IMR-90 (cell line): ENCODE results near the gene TRAPPC5.

ENCODE experiments used
- BHLHE40 ChIP-seq: fragments of 150-350 bp; IDR thresholded peaks from 2 replicates; pipeline ENCODE4 v1.6.1; 2016; ENCODE audit warnings: mild to moderate bottlenecking, low read depth, low read length
- CEBPB ChIP-seq: IDR thresholded peaks from 2 replicates; pipeline ENCODE4 v1.6.1; 2012; ENCODE audit warnings: low read depth, low read length, improper control_type of control experiment
- FOS ChIP-seq: fragments of 150-350 bp; IDR thresholded peaks from 2 replicates; pipeline ENCODE4 v1.6.1; 2016; ENCODE audit warnings: low read depth, low read length
- MAFK ChIP-seq: IDR thresholded peaks from 2 replicates; pipeline ENCODE4 v1.6.1; 2012; ENCODE audit warnings: low read depth, low read length, improper control_type of control experiment
- MAZ ChIP-seq: IDR thresholded peaks from 2 replicates; pipeline ENCODE4 v1.6.1; 2012; ENCODE audit warnings: low read depth, mild to moderate bottlenecking, low read length, improper control_type of control experiment, moderate library complexity, borderline replicate concordance
- MXI1 ChIP-seq: IDR thresholded peaks from 2 replicates; pipeline ENCODE4 v1.6.1; 2012; ENCODE audit warnings: low read depth, mild to moderate bottlenecking, low read length, moderate library complexity, borderline replicate concordance
- NFE2L2 ChIP-seq: fragments of 150-350 bp; IDR thresholded peaks from 2 replicates; pipeline ENCODE4 v1.6.1; 2016; ENCODE audit warnings: low read depth, mild to moderate bottlenecking, low read length
- POLR2A ChIP-seq: IDR thresholded peaks from 2 replicates; pipeline ENCODE4 v1.6.1; 2012; ENCODE audit warnings: mild to moderate bottlenecking, low read depth, low read length
- RAD21 ChIP-seq: IDR thresholded peaks from 2 replicates; pipeline ENCODE4 v1.6.1; 2012; ENCODE audit warnings: low read length, improper control_type of control experiment
- RCOR1 ChIP-seq: IDR thresholded peaks from 2 replicates; pipeline ENCODE4 v1.6.1; 2012; ENCODE audit warnings: mild to moderate bottlenecking, low read length, improper control_type of control experiment; ENCODE audit not compliant: insufficient replicate concordance
- RFX5 ChIP-seq: IDR thresholded peaks from 2 replicates; pipeline ENCODE4 v1.8.0; 2012; ENCODE audit warnings: low read depth, mild to moderate bottlenecking, low read length, moderate library complexity
- USF2 ChIP-seq: fragments of 150-350 bp; IDR thresholded peaks from 2 replicates; pipeline ENCODE4 v1.6.1; 2017; ENCODE audit warnings: mild to moderate bottlenecking, antibody characterized with exemption, low read length, low read depth
- TF ChIP-seq, protein P1 (sequence below): conservative IDR thresholded peaks from 2 replicates; pipeline ENCODE4 v1.5.1; 2012; ENCODE audit warnings: mild to moderate bottlenecking, low read depth, low read length, improper control_type of control experiment

GRCh38 chr19:7715671-7716070 is 35.0 kb downstream of the TRAPPC5 start:
- TF ChIP-seq, protein P1, sequence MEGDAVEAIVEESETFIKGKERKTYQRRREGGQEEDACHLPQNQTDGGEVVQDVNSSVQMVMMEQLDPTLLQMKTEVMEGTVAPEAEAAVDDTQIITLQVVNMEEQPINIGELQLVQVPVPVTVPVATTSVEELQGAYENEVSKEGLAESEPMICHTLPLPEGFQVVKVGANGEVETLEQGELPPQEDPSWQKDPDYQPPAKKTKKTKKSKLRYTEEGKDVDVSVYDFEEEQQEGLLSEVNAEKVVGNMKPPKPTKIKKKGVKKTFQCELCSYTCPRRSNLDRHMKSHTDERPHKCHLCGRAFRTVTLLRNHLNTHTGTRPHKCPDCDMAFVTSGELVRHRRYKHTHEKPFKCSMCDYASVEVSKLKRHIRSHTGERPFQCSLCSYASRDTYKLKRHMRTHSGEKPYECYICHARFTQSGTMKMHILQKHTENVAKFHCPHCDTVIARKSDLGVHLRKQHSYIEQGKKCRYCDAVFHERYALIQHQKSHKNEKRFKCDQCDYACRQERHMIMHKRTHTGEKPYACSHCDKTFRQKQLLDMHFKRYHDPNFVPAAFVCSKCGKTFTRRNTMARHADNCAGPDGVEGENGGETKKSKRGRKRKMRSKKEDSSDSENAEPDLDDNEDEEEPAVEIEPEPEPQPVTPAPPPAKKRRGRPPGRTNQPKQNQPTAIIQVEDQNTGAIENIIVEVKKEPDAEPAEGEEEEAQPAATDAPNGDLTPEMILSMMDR = no peak
- TF ChIP-seq POLR2A = no peak
- TF ChIP-seq MAFK = no peak
- no peak for TF ChIP-seq RAD21
- TF ChIP-seq USF2 = no peak
- no peak for TF ChIP-seq BHLHE40
- TF ChIP-seq NFE2L2 = no peak
- no peak for TF ChIP-seq CEBPB
- no peak for TF ChIP-seq MAZ
- no peak for TF ChIP-seq RCOR1
- no peak for TF ChIP-seq FOS
- TF ChIP-seq MXI1 = no peak
- TF ChIP-seq RFX5 = no peak
